ENCODE results near the gene SOX18. TPM values are rescaled to one million over a fixed set of nuclear protein-coding genes. Genes with fewer than 3 reads are reported as not detected.

SOX18 gene
- polyA plus RNA-seq, 6 donors from 2014 or later: not detected

Other genes with a start within 250 kb of the SOX18 start
- gene ZBTB46, start 218.4 kb downstream of the SOX18 start, polyA plus RNA-seq (ENCODE audit: low read depth in 6 of 6): under 1 TPM in 1 of 6 donors, not detected in 5; 0.15 TPM
- gene ABHD16B, start 188.1 kb downstream of the SOX18 start, polyA plus RNA-seq (ENCODE audit: low read depth in 6 of 6): 1 to 10 TPM in 1 of 6 donors, not detected in 5; 1.1 TPM
- 100 to 1,000 TPM in 1 of 6 donors, 10 to 100 TPM in 5; 61.1 to 105 (median 79.9) TPM for gene TPD52L2, start 184.4 kb downstream of the SOX18 start, polyA plus RNA-seq (ENCODE audit: low read depth in 6 of 6)
- 1 to 10 TPM in 5 of 6 donors, under 1 TPM in 1; 0.23 to 4.2 (median 3.3) TPM for gene DNAJC5, start 154.5 kb downstream of the SOX18 start, polyA plus RNA-seq (ENCODE audit: low read depth in 6 of 6)
- gene UCKL1, start 93.2 kb downstream of the SOX18 start, polyA plus RNA-seq (ENCODE audit: low read depth in 6 of 6): 10 to 100 TPM; 11.3 to 62.0 (median 31.7) TPM
- gene ZNF512B, start 79.7 kb downstream of the SOX18 start, polyA plus RNA-seq (ENCODE audit: low read depth in 6 of 6): under 1 TPM in 5 of 6 donors, not detected in 1; 0.16 to 0.69 (median 0.60) TPM
- gene SAMD10, start 70.0 kb downstream of the SOX18 start, polyA plus RNA-seq (ENCODE audit: low read depth in 6 of 6): 1 to 10 TPM; 2.0 to 7.1 (median 5.8) TPM
- gene PRPF6, start 68.5 kb downstream of the SOX18 start, polyA plus RNA-seq (ENCODE audit: low read depth in 6 of 6): 10 to 100 TPM; 46.4 to 83.8 (median 66.9) TPM
- gene C20orf204, start 13.5 kb downstream of the SOX18 start, polyA plus RNA-seq (ENCODE audit: low read depth in 6 of 6): under 1 TPM in 1 of 6 donors, not detected in 5; 0.05 TPM
- gene TCEA2, start 13.6 kb upstream of the SOX18 start, polyA plus RNA-seq (ENCODE audit: low read depth in 6 of 6): 10 to 100 TPM; 30.2 to 51.5 (median 41.4) TPM
- 100 to 1,000 TPM; 112 to 170 (median 132) TPM for gene RGS19, start 29.9 kb upstream of the SOX18 start, polyA plus RNA-seq (ENCODE audit: low read depth in 6 of 6)
- 1 to 10 TPM in 5 of 6 donors, under 1 TPM in 1; 0.91 to 3.4 (median 2.3) TPM for gene OPRL1, start 30.4 kb upstream of the SOX18 start, polyA plus RNA-seq (ENCODE audit: low read depth in 6 of 6)
- gene LKAAEAR1, start 34.8 kb upstream of the SOX18 start, polyA plus RNA-seq (ENCODE audit: low read depth in 6 of 6): under 1 TPM in 1 of 6 donors, not detected in 5; 0.47 TPM
- not detected for gene NPBWR2, start 57.9 kb upstream of the SOX18 start, polyA plus RNA-seq (ENCODE audit: low read depth in 6 of 6)
- gene MYT1, start 114.8 kb upstream of the SOX18 start, polyA plus RNA-seq (ENCODE audit: low read depth in 6 of 6): not detected
- gene PCMTD2, start 206.1 kb upstream of the SOX18 start, polyA plus RNA-seq (ENCODE audit: low read depth in 6 of 6): 100 to 1,000 TPM in 1 of 6 donors, 10 to 100 TPM in 5; 47.3 to 127 (median 72.2) TPM